Mesenchymal stem cell (in vitro differentiated cells and primary cell): ENCODE data around the gene NUDT22.

Experiments
- DNase-seq: peaks from one replicate; pipeline ENCODE4 v3.0.0-alpha.2; 2013
- H2AFZ ChIP-seq: one replicate; pipeline ENCODE4 v1.6.1; 2013; ENCODE audit warnings: low read depth, mild to moderate bottlenecking, control low read depth, inconsistent platforms, low read length, moderate library complexity
- H2AK5ac ChIP-seq: 2 replicates; pipeline ENCODE4 v1.6.1; 2013; ENCODE audit warnings: low read length, moderate library complexity, mild to moderate bottlenecking, inconsistent platforms; ENCODE audit not compliant: severe bottlenecking
- H2BK120ac ChIP-seq: one replicate; pipeline ENCODE4 v1.6.1; 2013; ENCODE audit warnings: low read depth, mild to moderate bottlenecking, inconsistent platforms, low read length, moderate library complexity
- H2BK12ac ChIP-seq, 2 experiments: one replicate each; pipeline ENCODE4 v1.6.1; 2013; ENCODE audit warnings: inconsistent platforms in 2 of 2, low read length in 2 of 2, mild to moderate bottlenecking in 2 of 2, moderate library complexity in 2 of 2, control low read depth in 1 of 2
- H2BK15ac ChIP-seq: one replicate; pipeline ENCODE4 v1.6.1; 2013; ENCODE audit warnings: mild to moderate bottlenecking, low read depth, inconsistent platforms; ENCODE audit not compliant: poor library complexity, severe bottlenecking
- H2BK5ac ChIP-seq: 2 replicates; pipeline ENCODE4 v1.6.1; 2013; ENCODE audit warnings: low read depth, mild to moderate bottlenecking, low read length, control low read depth, inconsistent platforms; ENCODE audit not compliant: poor library complexity, severe bottlenecking
- H3K14ac ChIP-seq, 2 experiments: one replicate each; pipeline ENCODE4 v1.6.1; 2013; ENCODE audit warnings: inconsistent platforms in 2 of 2, low read length in 2 of 2, control low read depth in 1 of 2, mild to moderate bottlenecking in 1 of 2, moderate library complexity in 1 of 2
- H3K18ac ChIP-seq, 2 experiments: one replicate each; pipeline ENCODE4 v1.6.1; 2013; ENCODE audit warnings: inconsistent platforms in 2 of 2, low read length in 2 of 2, control low read depth in 1 of 2, low read depth in 1 of 2, mild to moderate bottlenecking in 1 of 2
- H3K23ac ChIP-seq, 2 experiments: one replicate each; pipeline ENCODE4 v1.6.1; 2013; ENCODE audit warnings: inconsistent platforms in 2 of 2, low read length in 2 of 2, mild to moderate bottlenecking in 2 of 2, moderate library complexity in 2 of 2, control low read depth in 1 of 2
- H3K27ac ChIP-seq: 2 replicates; pipeline ENCODE4 v1.5.1; 2013; ENCODE audit warnings: mild to moderate bottlenecking, moderate library complexity, low read length, control low read depth, inconsistent platforms; ENCODE audit not compliant: poor library complexity, severe bottlenecking
- H3K27me3 ChIP-seq, 2 experiments: 2 replicates each; pipeline versions ENCODE4 v1.6.1 to v1.7.0; 2013; ENCODE audit warnings: low read length in 2 of 2, mild to moderate bottlenecking in 2 of 2, moderate library complexity in 2 of 2, control low read depth in 1 of 2, inconsistent platforms in 1 of 2; ENCODE audit not compliant: control insufficient read depth in 1 of 2, insufficient read depth in 1 of 2
- H3K36me3 ChIP-seq, 2 experiments: 2 replicates each; pipeline versions ENCODE4 v1.6.1 to v1.7.0; 2013; ENCODE audit warnings: low read length in 2 of 2, control low read depth in 1 of 2, inconsistent platforms in 1 of 2, low read depth in 1 of 2, mild to moderate bottlenecking in 1 of 2; ENCODE audit not compliant: insufficient read depth in 2 of 2, control insufficient read depth in 1 of 2
- H3K4ac ChIP-seq, 2 experiments: one replicate each; pipeline ENCODE4 v1.6.1; 2013; ENCODE audit warnings: inconsistent platforms in 2 of 2, low read length in 2 of 2, mild to moderate bottlenecking in 2 of 2, moderate library complexity in 2 of 2, control low read depth in 1 of 2, low read depth in 1 of 2
- H3K4me1 ChIP-seq: 2 replicates; pipeline ENCODE4 v1.6.1; 2013; ENCODE audit warnings: low read depth, low read length, control low read depth; ENCODE audit not compliant: control insufficient read depth, insufficient read depth
- H3K4me2 ChIP-seq: 2 replicates; pipeline ENCODE4 v1.6.1; 2013; ENCODE audit warnings: low read length, mild to moderate bottlenecking, inconsistent platforms; ENCODE audit not compliant: poor library complexity, severe bottlenecking
- H3K4me3 ChIP-seq, 2 experiments: 2 replicates each; pipeline versions ENCODE4 v1.5.1 to v1.7.0; 2013; ENCODE audit warnings: low read length in 2 of 2, mild to moderate bottlenecking in 2 of 2, control low read depth in 1 of 2, low read depth in 1 of 2; ENCODE audit not compliant: insufficient read depth in 1 of 2
- H3K79me1 ChIP-seq: replicated peaks from 2 replicates; pipeline ENCODE4 v1.6.1; 2013; ENCODE audit warnings: mild to moderate bottlenecking, control low read depth, low read length, inconsistent platforms; ENCODE audit not compliant: poor library complexity, severe bottlenecking
- H3K9ac ChIP-seq: 2 replicates; pipeline ENCODE4 v1.7.0; 2013; ENCODE audit warnings: mild to moderate bottlenecking, low read length, moderate library complexity
- H3K9me3 ChIP-seq: 2 replicates; pipeline ENCODE4 v1.7.0; 2013; ENCODE audit warnings: mild to moderate bottlenecking, low read length; ENCODE audit not compliant: control insufficient read depth
- H4K8ac ChIP-seq: one replicate; pipeline ENCODE4 v1.6.1; 2013; ENCODE audit warnings: inconsistent platforms, mild to moderate bottlenecking, low read length, moderate library complexity
- H4K91ac ChIP-seq: one replicate; pipeline ENCODE4 v1.6.1; 2013; ENCODE audit warnings: mild to moderate bottlenecking, low read length, inconsistent platforms
- WGBS: methylation state at CpG from one replicate; pipeline ENCODE4 v1.1.7; 2013; ENCODE audit warnings: mixed read lengths; 5-methylcytosine and 5-hydroxymethylcytosine counted together

Gene NUDT22

DNA sequence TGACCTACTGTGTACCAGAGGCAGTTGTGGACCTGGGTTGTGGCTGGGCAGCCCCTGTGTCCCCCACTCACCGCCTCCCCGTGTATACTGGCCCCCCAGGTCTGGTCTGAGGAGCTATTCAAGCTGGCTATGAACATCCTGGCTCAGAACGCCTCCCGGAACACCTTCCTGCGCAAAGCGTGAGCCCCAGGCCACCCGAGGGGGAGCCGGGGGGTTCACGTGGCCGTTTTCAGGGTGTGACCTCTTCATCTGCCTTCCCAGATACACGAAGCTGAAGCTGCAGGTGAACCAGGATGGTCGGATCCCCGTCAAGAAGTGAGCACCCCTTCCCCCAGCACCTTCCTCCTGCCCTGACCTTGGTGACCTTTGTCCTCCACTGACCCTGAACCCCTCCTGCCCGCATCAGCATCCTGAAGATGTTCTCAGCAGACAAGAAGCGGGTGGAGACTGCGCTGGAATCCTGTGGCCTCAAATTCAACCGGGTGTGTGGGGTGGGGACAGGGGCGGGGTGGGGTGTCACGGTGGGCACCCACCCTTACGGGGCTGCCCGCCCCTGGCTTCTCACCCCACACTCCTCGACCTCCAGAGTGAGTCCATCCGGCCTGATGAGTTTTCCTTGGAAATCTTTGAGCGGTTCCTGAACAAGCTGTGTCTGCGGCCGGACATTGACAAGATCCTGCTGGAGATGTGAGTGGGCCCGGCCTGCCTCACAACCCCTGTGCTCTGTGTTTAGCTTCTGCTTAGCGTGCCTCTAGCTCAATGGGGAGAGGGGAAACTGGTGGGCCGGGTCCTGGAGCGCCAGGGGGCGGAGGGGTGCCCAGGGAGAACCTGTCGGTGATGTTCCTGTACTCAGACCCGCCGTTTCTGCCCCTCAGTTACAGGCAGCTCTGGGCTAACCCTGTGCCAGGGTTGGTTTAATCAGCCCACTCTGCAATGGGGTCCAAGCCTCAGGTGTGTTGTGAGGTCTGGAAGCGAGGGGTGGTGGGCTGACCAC, 29.4 kb downstream of the NUDT22 start:
- H3K79me1 ChIP-seq = peaks cover 37% of the 10 kb centered on the region
- H2AK5ac ChIP-seq = no peak overlapping the region
- H3K27ac ChIP-seq = no peak overlapping the region
- H3K4me1 ChIP-seq = peaks cover 34% of the 10 kb centered on the region
- 94% methylated on average over 35 of the region's 35 CpGs for WGBS
- no peak overlapping the region for H4K8ac ChIP-seq
- H3K36me3 ChIP-seq = peaks cover 50 to 62% of the 10 kb centered on the region in 2 experiments
- no peak overlapping the region for H3K4me2 ChIP-seq
- no peaks in the 10 kb centered on the region for H3K9me3 ChIP-seq
- no peak overlapping the region for H4K91ac ChIP-seq
- H3K4ac ChIP-seq = no peak overlapping the region
- no peak overlapping the region for H2BK120ac ChIP-seq
- no peaks in the 10 kb centered on the region for H3K27me3 ChIP-seq
- no peak overlapping the region for H2BK15ac ChIP-seq
- no peak overlapping the region for H2AFZ ChIP-seq
- no peak overlapping the region for H3K14ac ChIP-seq
- H2BK5ac ChIP-seq = no peak overlapping the region
- H3K18ac ChIP-seq = no peak overlapping the region
- DNase-seq = no peak
- H3K23ac ChIP-seq = no peak overlapping the region
- H3K9ac ChIP-seq = no peak overlapping the region
- no peak overlapping the region for H3K4me3 ChIP-seq
- no peak overlapping the region for H2BK12ac ChIP-seq

DNA sequence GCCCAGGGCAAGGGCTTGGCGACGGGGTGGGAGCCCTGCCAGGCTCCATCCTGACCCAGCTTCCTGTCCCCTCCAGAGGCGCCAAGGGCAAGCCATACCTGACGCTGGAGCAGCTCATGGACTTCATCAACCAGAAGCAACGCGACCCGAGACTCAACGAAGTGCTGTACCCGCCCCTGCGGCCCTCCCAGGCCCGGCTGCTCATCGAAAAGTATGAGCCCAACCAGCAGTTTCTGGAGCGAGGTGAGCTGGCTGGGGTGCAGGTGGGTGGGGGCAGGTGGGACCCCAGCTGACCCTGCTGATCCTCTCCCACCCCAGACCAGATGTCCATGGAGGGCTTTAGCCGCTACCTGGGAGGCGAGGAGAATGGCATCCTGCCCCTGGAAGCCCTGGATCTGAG, 30.2 kb downstream of the NUDT22 start:
- no peak overlapping the region for H3K4me2 ChIP-seq
- H2BK15ac ChIP-seq = no peak overlapping the region
- DNase-seq = no peak
- H3K23ac ChIP-seq = no peak overlapping the region
- no peak overlapping the region for H2BK5ac ChIP-seq
- H3K4me3 ChIP-seq = no peak overlapping the region
- H3K9me3 ChIP-seq = no peaks in the 10 kb centered on the region
- H3K79me1 ChIP-seq = peaks cover 35% of the 10 kb centered on the region
- 92% methylated on average over 15 of the region's 15 CpGs for WGBS
- H2BK12ac ChIP-seq = no peak overlapping the region
- no peaks in the 10 kb centered on the region for H3K27me3 ChIP-seq
- no peak overlapping the region for H4K91ac ChIP-seq
- no peak overlapping the region for H3K9ac ChIP-seq
- H2BK120ac ChIP-seq = no peak overlapping the region
- no peak overlapping the region for H2AFZ ChIP-seq
- peaks cover 27% of the 10 kb centered on the region for H3K4me1 ChIP-seq
- H3K18ac ChIP-seq = no peak overlapping the region
- no peak overlapping the region for H3K14ac ChIP-seq
- H2AK5ac ChIP-seq = no peak overlapping the region
- no peak overlapping the region for H4K8ac ChIP-seq
- no peak overlapping the region for H3K4ac ChIP-seq
- no peak overlapping the region for H3K27ac ChIP-seq
- H3K36me3 ChIP-seq = peaks cover 56 to 67% of the 10 kb centered on the region in 2 experiments

DNA sequence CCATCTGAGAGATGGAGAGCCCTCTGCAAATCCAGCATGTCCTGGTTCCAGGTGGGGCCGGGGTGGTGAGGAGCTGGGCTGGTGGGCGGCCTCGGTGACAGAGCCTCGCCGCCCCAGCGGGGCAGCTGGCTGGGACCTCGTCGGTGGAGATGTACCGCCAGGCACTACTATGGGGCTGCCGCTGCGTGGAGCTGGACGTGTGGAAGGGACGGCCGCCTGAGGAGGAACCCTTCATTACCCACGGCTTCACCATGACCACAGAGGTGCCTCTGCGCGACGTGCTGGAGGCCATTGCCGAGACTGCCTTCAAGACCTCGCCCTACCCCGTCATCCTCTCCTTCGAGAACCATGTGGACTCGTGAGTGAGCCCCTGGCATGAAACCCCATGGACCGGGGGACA, 32.3 kb downstream of the NUDT22 start:
- Histone ChIP-seq H3K27ac (no peak overlapping the region), H2AFZ (no peak overlapping the region), H3K9ac (no peak overlapping the region), H2BK120ac (no peak overlapping the region), H3K4me3 (no peak overlapping the region), H2AK5ac (no peak overlapping the region), H2BK15ac (no peak overlapping the region), H2BK12ac (no peak overlapping the region), H4K8ac (no peak overlapping the region), H3K18ac (no peak overlapping the region), H3K79me1 (peaks cover 35% of the 10 kb centered on the region), H3K36me3 (peaks cover 75 to 87% of the 10 kb centered on the region in 2 experiments), H3K27me3 (no peaks in the 10 kb centered on the region), H3K4me1 (peaks cover 26% of the 10 kb centered on the region), H3K4ac (no peak overlapping the region), H3K23ac (no peak overlapping the region), H3K4me2 (no peak overlapping the region), H3K9me3 (no peaks in the 10 kb centered on the region), H3K14ac (no peak overlapping the region), H2BK5ac (no peak overlapping the region), H4K91ac (no peak overlapping the region)
- DNase-seq = no peak
- WGBS = 94% methylated on average over 24 of the region's 24 CpGs

DNA sequence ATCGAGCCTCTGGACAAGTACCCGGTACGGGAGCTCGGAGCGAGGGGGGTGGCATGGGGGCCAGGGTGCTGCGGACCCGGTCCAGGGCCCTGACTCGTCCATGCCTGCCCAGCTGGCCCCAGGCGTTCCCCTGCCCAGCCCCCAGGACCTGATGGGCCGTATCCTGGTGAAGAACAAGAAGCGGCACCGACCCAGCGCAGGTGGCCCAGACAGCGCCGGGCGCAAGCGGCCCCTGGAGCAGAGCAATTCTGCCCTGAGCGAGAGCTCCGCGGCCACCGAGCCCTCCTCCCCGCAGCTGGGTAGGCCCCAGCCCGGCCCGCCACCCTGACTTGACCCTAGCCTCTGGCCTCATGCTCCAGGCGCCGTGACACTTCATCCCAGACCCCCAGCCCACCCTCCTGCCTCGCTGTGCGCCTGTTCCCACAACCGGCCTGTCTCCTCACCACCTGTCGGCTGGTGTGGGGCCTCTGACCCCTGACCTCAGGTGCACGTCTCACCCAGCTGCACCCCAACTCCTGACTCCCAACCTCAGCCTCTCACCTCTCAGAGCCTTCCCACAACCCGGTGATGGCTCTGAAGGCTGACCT, 33.0 kb downstream of the NUDT22 start:
- Histone ChIP-seq H4K8ac (no peak overlapping the region), H3K27me3 (no peaks in the 10 kb centered on the region), H3K4me3 (no peak overlapping the region), H3K9ac (no peak overlapping the region), H2BK15ac (no peak overlapping the region), H3K18ac (no peak overlapping the region), H3K9me3 (no peaks in the 10 kb centered on the region), H3K4me1 (peaks cover 26% of the 10 kb centered on the region), H3K36me3 (peaks cover 82 to 92% of the 10 kb centered on the region in 2 experiments), H3K79me1 (peaks cover 33% of the 10 kb centered on the region), H2AK5ac (no peak overlapping the region), H2BK12ac (no peak overlapping the region), H3K14ac (no peak overlapping the region), H3K4me2 (no peak overlapping the region), H2BK120ac (no peak overlapping the region), H3K4ac (no peak overlapping the region), H2BK5ac (no peak overlapping the region), H3K23ac (no peak overlapping the region), H3K27ac (no peak overlapping the region), H4K91ac (no peak overlapping the region), H2AFZ (no peak overlapping the region)
- 95% methylated on average over 32 of the region's 32 CpGs for WGBS
- DNase-seq = no peak
